HepG2 (cell line): ENCODE measurements around the gene NFATC2. TPM values are rescaled to one million over a fixed set of nuclear protein-coding genes. Genes with fewer than 3 reads are reported as not detected.

Experiments
- ATAC-seq: fragments of 200-7000 bp; cut with Tn5 transposase; 3 replicates; pipeline ENCODE4 v1.9.1; 2020; ENCODE audit warnings: mild to moderate bottlenecking, moderate library complexity
- BruUV-seq: library from RNA; stranded (reverse); fragments of 400-500 nt; replicated peaks from 2 replicates; lab custom pipeline; 2021; lab: Mats Ljungman, UMichigan
- CTCF ChIA-PET: fragments of 300-600 bp; formaldehyde crosslinking; extraction: SDS; loops from one replicate; lab custom pipeline; 2021; ENCODE audit warnings: low total read pairs, inconsistent platforms, low intra/inter-chr PET ratio; lab: Yijun Ruan, JAX
- POLR2A ChIA-PET: fragments of 350-600 bp; sonication (Branson Sonifier 250); formaldehyde crosslinking; loops from one replicate; lab custom pipeline; 2020; ENCODE audit warnings: antibody characterized with exemption, inconsistent platforms; lab: Yijun Ruan, JAX
- DNase-seq: peaks from one replicate; pipeline ENCODE4 v3.0.0-alpha.2; 2015; ENCODE audit warnings: low spot score
- FAIRE-seq: peaks from 3 replicates; lab custom pipeline; 2011; peaks lifted over from hg19 to GRCh38; lab: Jason Lieb, UNC
- H2AFZ ChIP-seq: one replicate; pipeline ENCODE4 v1.6.1; 2011; ENCODE audit warnings: low read length, inconsistent platforms
- H3K27ac ChIP-seq: fragments of 300-600 bp; 3 replicates; pipeline ENCODE4 v1.8.0; 2011; ENCODE audit warnings: mixed run types, mild to moderate bottlenecking, mixed read lengths, low read length, inconsistent platforms; ENCODE audit not compliant: insufficient read depth; ENCODE audit errors: extremely low read length
- H3K27me3 ChIP-seq, 2 experiments: fragments of 200-600 bp in 1 of 2; 2 replicates in 1 of 2; 3 replicates in 1 of 2; pipeline versions ENCODE4 v1.6.0 to v1.8.0; 2011; ENCODE audit warnings: low read length in 2 of 2, mild to moderate bottlenecking in 2 of 2, moderate library complexity in 2 of 2, inconsistent platforms in 1 of 2; ENCODE audit not compliant: insufficient read depth in 2 of 2, control insufficient read depth in 1 of 2
- H3K36me3 ChIP-seq, 2 experiments: fragments of 200-600 bp in 1 of 2; replicated peaks in 1 of 2; 2 replicates in 1 of 2; 3 replicates in 1 of 2; pipeline versions ENCODE4 v1.5.1 to v1.8.0; 2011; ENCODE audit warnings: low read length in 2 of 2, inconsistent platforms in 1 of 2; ENCODE audit not compliant: insufficient read depth in 2 of 2, control insufficient read depth in 1 of 2
- H3K4me1 ChIP-seq: 2 replicates; pipeline ENCODE4 v1.5.1; 2012; ENCODE audit warnings: low read length, inconsistent platforms; ENCODE audit not compliant: insufficient read depth
- H3K4me2 ChIP-seq: 2 replicates; pipeline ENCODE4 v1.6.0; 2011; ENCODE audit warnings: low read depth, low read length, inconsistent platforms
- H3K4me3 ChIP-seq, 3 experiments: fragments of 200-600 bp in 1 of 3; sonication (generic), shearing (Covaris generic) in 1 of 3; replicated peaks in 1 of 3; 2 replicates each; pipeline ENCODE4 v1.5.1; 2011 to 2016; ENCODE audit warnings: low read length in 3 of 3, inconsistent platforms in 2 of 3, low read depth in 2 of 3, mild to moderate bottlenecking in 2 of 3, control low read depth in 1 of 3, mixed read lengths in 1 of 3; ENCODE audit not compliant: insufficient read depth in 1 of 3
- H3K79me2 ChIP-seq: one replicate; pipeline ENCODE4 v1.6.1; 2011; ENCODE audit warnings: low read length, inconsistent platforms; ENCODE audit not compliant: insufficient read depth
- H3K9ac ChIP-seq: 2 replicates; pipeline ENCODE4 v1.6.0; 2011; ENCODE audit warnings: mild to moderate bottlenecking, low read depth, low read length, inconsistent platforms; ENCODE audit not compliant: insufficient read depth
- H3K9me3 ChIP-seq: 2 replicates; pipeline ENCODE4 v1.5.1; 2012; ENCODE audit warnings: mild to moderate bottlenecking, low read length
- H4K20me1 ChIP-seq: 2 replicates; pipeline ENCODE4 v1.6.0; 2011; ENCODE audit warnings: inconsistent platforms, mild to moderate bottlenecking, low read length, moderate library complexity; ENCODE audit not compliant: insufficient read depth
- EHMT2 ChIP-seq: fragments of 200-600 bp; sonication (generic); IDR thresholded peaks from 2 replicates; pipeline ENCODE4 v1.7.0; 2017; ENCODE audit warnings: antibody characterized with exemption, low read depth, low read length, borderline replicate concordance
- GATAD1 ChIP-seq: IDR thresholded peaks from 2 replicates; pipeline ENCODE4 v1.6.1; 2016; ENCODE audit warnings: missing genetic modification reagents, missing compliant biosample characterization
- ONECUT2 ChIP-seq: sonication (generic); formaldehyde crosslinking; IDR thresholded peaks from 2 replicates; pipeline ENCODE4 v1.4.0; 2020; ENCODE audit warnings: missing genetic modification reagents
- SALL1 ChIP-seq: sonication (generic); formaldehyde crosslinking; IDR thresholded peaks from 2 replicates; pipeline ENCODE4 v1.8.0; 2022; ENCODE audit warnings: mild to moderate bottlenecking, missing genetic modification reagents
- ZMYM4 ChIP-seq: sonication (generic); formaldehyde crosslinking; IDR thresholded peaks from 2 replicates; pipeline ENCODE4 v1.8.1; 2023; ENCODE audit warnings: mild to moderate bottlenecking, missing genetic modification reagents
- ZNF547 ChIP-seq: sonication (generic); formaldehyde crosslinking; IDR thresholded peaks from 2 replicates; pipeline ENCODE4 v1.5.1; 2020; ENCODE audit warnings: mild to moderate bottlenecking, missing genetic modification reagents
- ZNF569 ChIP-seq: sonication (generic); formaldehyde crosslinking; IDR thresholded peaks from 2 replicates; pipeline ENCODE4 v1.5.0; 2020; ENCODE audit warnings: mild to moderate bottlenecking, missing genetic modification reagents, moderate library complexity, borderline replicate concordance
- ZNF766 ChIP-seq: sonication (generic); formaldehyde crosslinking; IDR thresholded peaks from 2 replicates; pipeline ENCODE4 v1.5.0; 2020; ENCODE audit warnings: missing genetic modification reagents, borderline replicate concordance
- WGBS: methylation state at CpG from one replicate; pipeline ENCODE4 v1.1.6; 2017; ENCODE audit warnings: low lambda C conversion rate; 5-methylcytosine and 5-hydroxymethylcytosine counted together
- in situ Hi-C: cut with HindIII; loops from 2 replicates; pipeline ENCODE4 v1.10.0; 2017; ENCODE audit warnings: low pct_unique_long_range_greater_than_20kb; ENCODE audit not compliant: extremely low pct_ligation_motif_present
- intact Hi-C: fragments of 100-400 bp; cut with micrococcal nuclease; formaldehyde crosslinking; loops from one replicate; pipeline ENCODE4 v1.10.0; 2022; ENCODE audit not compliant: unreplicated experiment
- polyA plus RNA-seq, 8 experiments: library from polyadenylated mRNA; depleted of rRNA in 3 of 8; stranded (reverse) in 7 of 8; unstranded in 1 of 8; fragments of >200 nt; fragmentation: Illumina TruSeq in 4 of 8; extraction: Trizol in 4 of 8; gene quantifications; 2 replicates each; pipeline versions ENCODE4 v1.2.1 to v1.2.3, GENCODE V29; 2011 to 2016; ENCODE audit warnings: low read depth in 4 of 8, missing spikeins in 1 of 8, mixed read lengths in 1 of 8; ENCODE audit not compliant: insufficient read depth in 1 of 8
- total RNA-seq, 5 experiments: library from RNA; depleted of rRNA; stranded (reverse); fragments of >200 nt; fragmentation: Illumina TruSeq; extraction: Trizol; gene quantifications; 2 replicates each; pipeline ENCODE4 v1.2.3, GENCODE V29; 2016; ENCODE audit warnings: low read depth in 1 of 5
- TF ChIP-seq, protein P1 (sequence below): sonication (generic); formaldehyde crosslinking; IDR thresholded peaks from 2 replicates; pipeline ENCODE4 v1.5.0; 2020; ENCODE audit warnings: missing genetic modification reagents

NFATC2 gene
- total and polyA plus RNA-seq, 2 of the 13 experiments (the other 11 are each of a cell fraction or from before 2014, with no cell fraction given), result 1.9 to 3.3 TPM

DNA sequence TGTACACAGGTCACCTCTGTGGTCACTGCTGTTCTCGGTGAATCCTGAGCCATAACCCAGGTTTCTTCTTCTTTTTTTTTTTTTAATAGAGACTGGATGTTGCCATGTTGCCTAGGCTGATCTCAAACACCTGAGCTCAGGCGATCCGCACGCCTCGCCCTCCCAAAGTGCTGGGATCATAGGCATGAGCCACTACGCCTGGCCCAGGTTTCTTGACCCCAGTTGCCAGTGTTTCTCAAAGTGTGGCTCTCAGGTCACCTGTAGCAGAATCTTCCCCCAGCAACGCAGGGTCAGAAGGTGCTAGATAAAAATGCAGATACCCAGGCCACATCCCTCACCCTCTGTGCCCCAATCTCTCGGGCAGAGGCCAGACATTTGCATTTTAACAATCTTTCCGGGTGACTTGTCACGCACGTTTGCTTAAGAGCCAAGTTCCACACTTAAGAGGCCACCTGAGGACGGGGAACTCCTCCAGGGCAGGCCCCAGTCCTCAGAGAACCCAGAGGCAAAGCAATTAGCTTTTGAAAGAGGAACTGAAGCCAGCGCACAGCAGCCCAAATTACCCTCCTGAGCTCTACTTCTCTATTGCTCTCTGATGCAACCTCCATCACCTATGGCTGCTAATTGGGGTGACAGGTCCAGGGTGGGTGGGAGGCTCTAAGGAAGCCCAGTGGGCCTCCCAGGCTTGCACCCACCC lies 81.8 kb downstream of the NFATC2 start:
- Histone ChIP-seq H3K4me1 (peaks cover 10% of the 10 kb centered on the region), H4K20me1 (no peaks in the 10 kb centered on the region; the same call in 1 of the 2 replicates), H3K36me3 (peaks cover 0 to 15% of the 10 kb centered on the region in 2 experiments; a peak in 3 of 5 replicates), H3K4me2 (no peak overlapping the region), H3K9ac (no peak overlapping the region), H3K27me3 (no peaks in the 10 kb centered on the region), H3K27ac (no peak overlapping the region), H3K79me2 (no peaks in the 10 kb centered on the region), H2AFZ (no peak overlapping the region), H3K9me3 (no peaks in the 10 kb centered on the region), H3K4me3 (no peak overlapping the region)
- FAIRE-seq (no peak), DNase-seq (no peak), ATAC-seq (no peak)
- in situ Hi-C loops (no loop called here), intact Hi-C loops (no loop called here)
- 92% methylated on average over 13 of the region's 13 CpGs for WGBS
- BruUV-seq, result no TSS peak
- TF ChIP-seq ZNF547 (CRISPR knock-in tag), result no peak
- TF ChIP-seq ONECUT2 (CRISPR knock-in tag), result no peak
- TF ChIP-seq EHMT2, result no peak
- no peak for TF ChIP-seq SALL1
- TF ChIP-seq GATAD1 (CRISPR knock-in tag), result no peak
- TF ChIP-seq, protein P1, sequence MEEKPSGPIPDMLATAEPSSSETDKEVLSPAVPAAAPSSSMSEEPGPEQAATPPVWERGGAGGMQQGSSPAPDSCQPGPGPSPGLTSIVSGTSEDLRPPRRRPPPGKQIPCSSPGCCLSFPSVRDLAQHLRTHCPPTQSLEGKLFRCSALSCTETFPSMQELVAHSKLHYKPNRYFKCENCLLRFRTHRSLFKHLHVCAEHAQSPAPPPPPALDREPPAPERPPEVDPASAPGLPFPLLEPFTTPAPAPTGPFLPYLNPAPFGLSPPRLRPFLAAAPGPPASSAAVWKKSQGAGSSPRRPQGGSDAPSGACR (CRISPR knock-in tag), result no peak
- no peak for TF ChIP-seq ZNF766 (CRISPR knock-in tag)
- TF ChIP-seq ZMYM4, result no peak
- TF ChIP-seq ZNF569 (CRISPR knock-in tag), result no peak
- ChIA-PET CTCF (no interaction called here), POLR2A (no interaction called here)
